ENCODE results near the gene RASA3.

The RASA3 gene

DNA sequence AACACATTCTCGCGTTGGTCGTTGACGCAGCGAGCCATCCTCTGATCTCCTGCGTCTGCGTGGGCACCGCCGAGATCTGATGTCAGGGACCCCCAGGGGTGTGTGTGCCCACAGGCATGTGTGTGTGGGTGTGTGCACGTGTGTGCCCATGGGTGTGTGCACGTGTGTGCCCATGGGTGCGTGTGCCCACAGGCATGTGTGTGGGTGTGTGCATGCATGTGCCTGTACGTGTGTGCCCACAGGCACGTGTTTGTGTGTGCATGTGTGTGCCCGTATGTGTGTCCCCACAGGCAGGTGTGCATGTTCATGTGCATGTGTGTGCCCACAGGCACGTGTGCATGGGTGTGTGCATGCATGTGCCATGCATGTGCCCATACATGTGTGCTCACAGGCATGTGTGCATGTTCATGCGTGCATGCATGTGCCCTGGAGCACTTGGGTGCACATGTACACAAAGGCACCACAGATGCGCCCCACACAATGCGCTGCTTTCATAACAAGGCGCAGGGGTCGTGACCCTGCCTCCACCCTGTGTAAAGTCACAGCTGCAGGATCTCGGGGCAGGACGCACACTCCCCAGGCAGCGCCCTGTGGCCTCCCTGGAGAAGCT, 77.5 kb downstream of the RASA3 start:
- DNase-seq (ENCODE audit: low spot score), result no peak

DNA sequence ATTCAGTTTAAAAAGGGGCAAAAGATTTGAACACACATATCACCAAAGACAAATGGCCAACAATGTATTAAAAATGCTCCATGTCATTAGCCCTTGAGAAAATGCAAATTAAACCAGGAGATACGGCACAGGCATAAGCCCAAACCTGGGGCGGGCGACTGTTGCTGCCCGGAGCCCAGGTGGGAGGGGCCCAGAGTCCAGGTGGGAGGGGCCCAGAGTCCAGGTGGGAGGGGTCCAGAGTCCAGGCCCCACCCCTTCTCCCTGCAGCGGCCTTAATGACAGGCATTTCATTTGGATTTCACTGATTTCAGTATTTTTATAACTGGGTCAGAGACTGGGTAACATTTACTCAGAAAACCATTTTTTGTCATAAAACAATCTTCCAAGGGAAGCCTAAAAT, 78.2 kb downstream of the RASA3 start:
- DNase-seq (ENCODE audit: low spot score), result no peak

DNA sequence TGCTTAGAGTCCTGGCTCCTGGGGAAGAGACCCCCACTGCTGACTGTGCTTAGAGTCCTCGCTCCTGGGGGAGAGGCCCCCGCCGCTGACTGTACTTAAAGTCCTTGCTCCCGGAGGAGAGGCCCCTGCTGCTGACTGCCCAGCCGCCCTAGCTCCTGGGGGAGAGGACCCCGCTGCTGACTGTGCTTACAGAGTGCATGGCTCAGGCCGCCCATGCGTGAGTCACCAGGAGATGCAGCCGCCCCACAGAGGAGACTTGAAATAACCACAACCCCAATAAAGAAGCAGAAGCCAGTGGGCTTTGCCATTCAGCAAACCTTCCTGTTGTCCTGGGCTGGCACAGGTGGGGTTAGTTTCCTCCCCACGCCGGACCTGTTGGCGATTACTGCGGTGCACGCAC, 79.4 kb downstream of the RASA3 start:
- no peak for DNase-seq (ENCODE audit: low spot score)

DNA sequence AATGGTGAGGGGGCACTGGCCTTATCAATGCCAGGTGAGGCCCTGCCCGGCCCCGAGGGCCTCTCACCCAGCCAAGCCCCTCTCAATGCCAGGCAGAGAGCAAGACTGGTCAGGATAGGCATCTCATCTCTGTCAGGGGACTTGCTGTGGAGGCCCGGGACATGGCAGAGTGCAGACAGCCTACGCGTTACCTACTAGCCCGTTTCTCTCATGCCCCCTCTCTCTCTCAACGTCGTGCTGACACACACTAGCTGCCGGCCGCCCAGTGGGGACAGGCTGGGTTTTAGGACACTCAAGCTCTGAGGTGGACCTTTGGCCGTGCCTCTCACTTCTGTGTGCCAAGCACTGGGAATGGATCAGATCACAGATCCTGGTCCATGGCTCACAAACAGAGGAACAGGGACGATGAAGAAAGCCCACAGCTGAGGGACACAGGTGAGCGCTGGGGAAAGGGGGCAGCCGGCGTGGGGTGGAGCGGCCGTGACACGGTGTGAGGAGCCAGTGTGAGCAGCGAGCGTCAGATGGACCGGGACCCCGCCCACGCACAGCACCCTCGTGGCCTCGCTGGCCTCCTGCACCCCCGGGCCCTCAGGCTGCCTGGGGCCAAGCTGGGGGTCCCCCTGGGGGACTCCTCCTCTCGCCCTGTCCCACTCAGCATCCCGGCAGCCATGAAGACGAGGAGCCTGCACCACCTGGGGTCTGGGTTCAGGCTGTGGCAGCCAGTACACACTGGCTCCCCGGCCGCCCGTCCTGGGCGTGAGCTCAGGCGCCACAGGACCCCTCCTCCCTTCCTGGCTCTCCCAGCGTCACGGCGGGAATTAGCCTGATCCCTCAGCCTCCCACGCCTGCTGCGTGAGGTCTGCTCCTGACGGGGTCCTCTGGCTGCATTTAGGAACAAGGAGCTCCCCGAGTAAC, 81.6 kb downstream of the RASA3 start:
- DNase-seq (ENCODE audit: low spot score), result no peak

DNA sequence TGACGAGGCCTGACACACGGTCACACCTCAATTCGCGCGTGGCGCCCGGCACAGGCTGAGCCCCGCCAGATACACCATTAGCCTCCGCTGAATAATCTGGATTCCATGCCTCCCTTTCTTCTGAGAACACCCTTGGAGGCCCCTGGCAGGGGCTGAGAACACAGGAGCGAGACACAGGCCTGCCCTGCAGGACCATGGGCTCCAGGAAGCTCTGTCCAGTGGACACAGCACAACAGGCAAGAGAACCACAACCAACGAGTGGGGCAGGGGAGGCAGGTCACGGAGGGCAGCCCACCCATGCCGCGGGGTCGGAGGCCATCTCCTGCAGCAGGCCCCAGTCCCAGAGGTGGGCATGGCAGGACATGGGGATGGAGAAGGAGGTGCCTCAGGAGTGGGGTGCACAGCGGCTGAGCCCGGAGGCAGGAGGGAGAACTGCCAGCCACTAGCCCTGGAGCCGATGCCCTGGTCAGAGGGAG, 82.8 kb downstream of the RASA3 start:
- no peak for DNase-seq (ENCODE audit: low spot score)

DNA sequence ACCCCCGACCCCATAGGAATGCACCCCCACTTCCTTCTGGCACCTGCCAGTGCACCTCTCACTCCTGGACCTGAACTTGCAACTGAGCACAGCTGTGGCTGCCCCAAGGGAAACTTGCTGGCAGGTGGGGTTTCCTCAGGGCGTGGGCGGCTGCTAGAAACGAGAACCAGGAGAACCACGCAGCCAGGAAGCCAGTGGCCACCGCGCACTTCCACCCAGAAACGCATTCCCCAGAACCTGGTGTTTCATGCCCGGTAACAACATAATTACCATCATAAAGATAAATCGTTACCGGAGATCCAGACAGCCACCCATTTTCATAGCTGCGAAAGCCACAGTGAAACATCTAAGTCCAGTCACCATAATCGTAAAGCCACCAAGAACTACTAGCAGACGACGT, 83.4 kb downstream of the RASA3 start:
- no peak for DNase-seq (ENCODE audit: low spot score)

DNA sequence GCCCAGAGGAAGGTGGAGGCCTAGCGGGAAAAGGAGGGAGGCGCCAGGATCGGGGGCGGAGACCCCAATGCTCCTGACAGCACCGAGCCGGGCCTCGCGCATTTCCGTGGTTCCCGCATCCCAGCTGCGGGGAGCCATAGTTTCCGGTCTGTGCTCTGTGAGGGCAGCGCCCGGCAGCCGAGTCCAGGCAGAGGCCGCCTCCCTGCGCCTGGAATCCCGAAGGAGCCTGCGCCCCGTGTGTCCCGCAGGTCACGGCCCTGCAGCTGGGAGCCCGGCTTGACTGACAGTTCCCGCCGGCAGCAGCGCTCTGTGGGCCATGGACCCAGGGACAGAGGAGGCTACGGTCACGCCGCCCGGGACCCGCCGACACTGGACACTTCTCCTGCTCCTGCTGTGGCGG, 84.0 kb downstream of the RASA3 start:
- DNase-seq (ENCODE audit: low spot score), result no peak

DNA sequence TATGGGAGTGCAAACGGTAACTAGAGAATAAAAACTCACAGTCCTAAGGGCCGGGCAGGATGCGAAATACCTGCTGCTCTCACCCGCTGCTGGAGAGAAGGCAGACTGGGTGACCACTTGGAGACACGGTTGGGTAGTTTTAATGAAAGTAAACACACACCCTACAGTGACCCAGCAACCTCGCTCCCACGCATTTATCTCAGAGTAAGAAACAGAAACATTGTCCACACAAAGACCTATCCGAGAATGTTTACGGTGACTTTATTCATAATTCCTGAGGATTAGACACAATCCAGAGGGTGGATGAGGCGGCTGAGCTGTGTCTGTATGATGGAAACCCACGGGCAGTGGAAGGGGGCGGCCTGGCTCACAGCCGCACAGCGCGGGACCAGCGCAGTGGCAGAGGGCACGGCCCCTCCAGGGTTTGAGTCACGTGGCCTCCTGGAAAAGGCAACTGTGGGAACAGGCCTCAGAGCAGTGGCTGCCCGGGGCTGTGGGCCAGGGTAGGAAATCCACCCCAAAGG, 85.0 kb downstream of the RASA3 start:
- DNase-seq (ENCODE audit: low spot score), result no peak

DNA sequence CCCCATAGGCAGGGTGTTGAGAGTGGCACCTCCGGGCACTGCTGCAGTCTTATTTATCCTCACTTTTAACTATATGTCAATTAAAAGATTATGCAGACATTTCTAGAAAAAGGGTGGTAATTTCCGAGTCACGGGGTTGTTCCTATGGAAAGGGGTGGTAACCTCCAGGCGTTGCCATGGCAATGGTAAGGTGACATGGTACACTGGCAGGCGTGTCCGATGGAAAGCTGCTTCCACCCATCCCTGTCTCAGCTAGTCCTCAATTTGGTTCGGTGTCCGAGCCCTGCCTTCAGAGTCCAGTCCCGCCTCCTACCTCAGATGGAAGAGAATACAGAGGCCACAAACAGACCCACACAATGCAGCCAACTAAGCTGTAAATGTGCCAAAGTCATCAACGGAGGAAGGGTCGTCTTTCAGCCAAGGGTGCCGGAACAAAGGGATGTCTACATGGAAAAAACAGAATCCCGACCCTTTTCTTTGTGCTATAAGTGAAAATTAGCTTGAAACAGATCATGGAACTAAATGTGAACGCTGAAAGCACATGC, 85.9 kb downstream of the RASA3 start:
- DNase-seq (ENCODE audit: low spot score), result no peak

DNA sequence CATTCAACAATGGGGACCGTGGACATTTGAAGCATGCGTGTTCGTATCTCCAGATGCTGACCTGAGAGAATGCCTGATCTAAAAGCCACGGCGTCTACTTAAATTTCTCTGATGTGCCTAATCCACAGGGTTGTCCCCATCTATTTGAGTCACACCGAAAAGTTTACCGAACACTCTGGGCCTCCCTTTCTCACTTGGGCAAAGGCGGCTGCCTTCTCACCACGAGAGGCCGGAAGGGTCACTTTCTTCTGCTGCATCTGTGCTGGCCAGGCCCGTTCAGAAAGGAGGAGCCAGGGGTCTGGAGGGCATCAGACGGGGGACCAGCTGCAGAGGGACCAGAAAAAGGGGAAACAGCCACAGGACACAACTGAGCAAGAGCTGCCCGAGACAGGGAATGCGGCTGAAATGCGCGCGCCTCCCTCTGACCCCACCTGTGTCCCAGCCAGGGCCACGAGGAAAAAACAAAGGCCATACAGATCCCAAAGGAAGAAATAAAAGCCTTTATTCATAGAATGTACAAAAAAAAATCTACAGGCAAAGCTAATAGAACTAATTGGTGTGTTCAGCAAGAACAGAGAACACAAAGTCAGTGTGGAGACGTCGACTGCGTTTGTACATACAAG, 87.2 kb downstream of the RASA3 start:
- DNase-seq (ENCODE audit: low spot score), result peak; percentile 64

DNA sequence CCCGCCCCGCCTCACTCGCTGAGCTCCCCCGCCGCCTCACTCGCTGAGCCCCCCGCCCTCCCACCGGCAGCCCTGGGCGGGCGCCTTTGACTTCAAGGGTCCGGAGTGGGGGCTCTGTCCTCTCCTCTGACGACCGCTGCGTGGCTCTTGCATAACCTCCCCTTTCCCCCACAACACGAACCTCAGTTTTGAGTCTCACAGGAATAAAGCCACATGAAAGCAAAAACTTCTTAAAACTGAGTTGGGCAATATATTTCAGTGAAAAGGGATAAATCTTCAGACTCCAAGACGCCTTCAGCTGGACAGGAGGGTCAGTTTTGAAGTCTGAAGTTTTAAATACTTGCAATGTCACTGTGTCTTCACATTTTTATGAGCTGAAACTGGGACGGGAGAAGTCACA, 87.9 kb downstream of the RASA3 start:
- no peak for DNase-seq (ENCODE audit: low spot score)

DNA sequence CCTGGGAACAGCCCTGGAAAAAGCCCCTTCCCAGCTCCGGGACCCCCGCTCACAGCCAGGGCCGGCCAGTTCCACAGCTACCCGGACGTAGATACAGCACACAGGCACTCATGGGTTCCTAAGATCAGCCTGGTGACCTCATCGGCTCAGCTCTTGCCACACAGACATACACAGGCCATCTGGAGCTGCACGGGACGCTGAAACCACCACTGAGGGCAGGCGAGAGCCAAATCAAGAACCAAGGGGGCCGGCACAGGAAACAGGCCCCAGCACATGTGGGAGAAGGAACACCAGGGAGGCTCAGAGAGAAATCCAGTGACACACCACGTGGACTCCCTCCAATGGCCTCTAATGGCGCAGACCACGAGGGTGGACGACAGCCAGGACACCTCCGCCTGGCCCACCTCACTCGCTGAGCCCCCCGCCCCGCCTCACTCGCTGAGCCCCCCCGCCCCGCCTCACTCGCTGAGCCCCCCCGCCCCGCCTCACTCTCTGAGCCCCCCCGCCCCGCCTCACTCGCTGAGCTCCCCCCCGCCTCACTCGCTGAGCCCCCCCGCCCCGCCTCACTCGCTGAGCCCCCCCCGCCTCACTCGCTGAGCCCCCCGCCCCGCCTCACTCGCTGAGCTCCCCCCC, 88.9 kb downstream of the RASA3 start:
- DNase-seq (ENCODE audit: low spot score), result no peak

DNA sequence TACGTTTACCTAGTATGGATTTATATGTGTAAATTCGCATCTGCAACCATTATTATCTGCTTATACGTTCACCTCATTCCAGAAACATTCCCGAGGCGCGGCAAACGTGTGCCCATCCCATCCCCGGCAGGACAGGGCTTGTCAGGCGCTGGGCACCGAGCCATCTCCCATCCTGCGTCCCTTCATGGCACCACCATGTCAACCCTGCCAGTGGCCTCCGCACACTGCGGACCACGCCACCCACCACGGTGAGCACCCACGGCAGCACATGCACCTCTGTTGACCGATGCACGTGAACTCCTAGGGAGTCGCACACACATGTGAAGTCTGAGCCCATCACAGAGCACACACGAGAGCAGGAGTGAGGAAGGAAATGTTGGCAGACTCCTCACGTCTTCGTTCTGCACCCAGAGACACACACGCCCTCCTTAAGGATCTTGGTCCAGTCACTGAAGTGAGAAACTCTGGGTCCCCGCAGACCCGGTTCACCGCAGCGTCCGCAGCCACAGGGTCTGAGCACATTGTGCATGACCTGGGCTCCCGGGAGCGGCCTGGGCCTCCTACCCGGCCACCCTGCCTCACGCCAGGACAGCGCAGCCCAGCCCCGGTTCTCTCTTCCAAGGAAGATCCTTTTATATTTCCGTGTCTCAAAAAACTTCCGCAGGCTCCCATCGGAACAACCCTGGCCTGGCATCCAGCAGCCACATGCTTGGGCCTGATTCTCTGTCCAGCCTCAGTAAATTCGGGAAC, 90.2 kb downstream of the RASA3 start:
- DNase-seq (ENCODE audit: low spot score), result no peak

DNA sequence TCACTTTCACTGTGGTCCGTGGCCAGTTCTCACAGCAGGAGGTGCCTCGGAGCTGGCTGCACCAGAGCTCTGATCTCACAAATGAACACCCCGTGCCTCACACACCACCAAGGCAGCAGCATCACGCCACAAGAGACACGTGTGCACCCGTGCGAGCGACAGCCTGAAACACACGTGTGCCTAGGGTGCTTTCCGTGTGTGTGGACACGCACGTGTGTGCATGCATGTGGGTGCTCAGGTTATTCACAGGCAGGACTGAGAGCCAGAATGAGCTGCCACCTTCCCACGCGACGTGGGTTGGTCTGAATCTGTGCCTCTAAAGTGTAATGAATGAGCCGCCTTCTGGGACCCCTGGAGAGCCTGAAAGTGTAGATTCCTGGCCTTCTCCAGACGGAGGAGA, 90.9 kb downstream of the RASA3 start:
- no peak for DNase-seq (ENCODE audit: low spot score)

DNA sequence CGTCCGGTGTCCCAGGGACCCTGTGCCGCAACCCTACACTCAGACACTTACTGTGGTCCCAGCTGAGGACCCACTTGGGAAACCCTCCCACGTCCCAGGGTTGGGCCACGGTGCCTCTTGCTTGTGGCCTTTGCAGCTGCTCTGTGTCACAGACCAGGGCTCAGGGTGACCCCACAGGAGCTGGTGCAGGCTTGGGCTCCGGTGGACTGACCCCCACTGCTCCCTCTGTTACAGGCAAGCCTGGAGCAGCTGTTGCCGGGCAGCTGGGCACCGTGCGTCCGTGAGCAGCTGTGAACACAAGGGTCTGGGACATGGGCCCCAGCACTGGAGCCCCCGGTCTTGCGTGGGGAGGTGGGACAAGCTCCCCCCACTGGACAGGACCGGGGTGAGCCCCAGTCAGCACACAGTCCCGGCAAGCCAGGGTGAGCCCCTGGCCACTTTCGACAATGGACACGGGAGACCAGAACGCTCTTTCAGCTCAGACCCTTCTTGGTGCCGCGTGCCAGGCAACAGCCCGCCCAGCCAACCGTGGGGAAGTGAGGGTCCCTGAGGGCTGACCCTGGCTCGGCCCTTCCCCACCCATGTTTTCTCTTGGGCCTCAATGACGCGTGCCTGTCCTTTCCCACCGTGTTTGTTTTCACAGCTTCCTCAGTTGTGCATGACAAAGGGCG, 92.8 kb downstream of the RASA3 start:
- no peak for DNase-seq (ENCODE audit: low spot score)

DNA sequence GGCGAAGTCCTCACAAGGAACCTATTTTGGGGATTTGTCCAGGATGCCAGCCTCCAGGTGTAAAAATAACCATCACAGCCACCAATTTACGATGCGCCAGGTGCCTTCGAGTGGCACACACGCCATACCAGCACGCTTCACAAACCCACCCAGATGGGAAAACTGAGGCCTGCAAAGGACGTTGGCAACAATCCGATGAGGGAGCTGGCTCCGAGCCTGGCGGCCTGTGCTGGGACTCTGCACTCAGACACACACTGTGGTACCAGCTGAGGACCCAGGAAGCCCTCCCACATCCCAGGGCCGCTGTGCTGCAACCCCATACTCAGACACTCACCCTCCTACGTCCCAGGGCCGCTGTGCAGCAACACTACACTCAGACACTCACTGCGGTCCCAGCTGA, 93.5 kb downstream of the RASA3 start:
- DNase-seq (ENCODE audit: low spot score), result no peak

DNA sequence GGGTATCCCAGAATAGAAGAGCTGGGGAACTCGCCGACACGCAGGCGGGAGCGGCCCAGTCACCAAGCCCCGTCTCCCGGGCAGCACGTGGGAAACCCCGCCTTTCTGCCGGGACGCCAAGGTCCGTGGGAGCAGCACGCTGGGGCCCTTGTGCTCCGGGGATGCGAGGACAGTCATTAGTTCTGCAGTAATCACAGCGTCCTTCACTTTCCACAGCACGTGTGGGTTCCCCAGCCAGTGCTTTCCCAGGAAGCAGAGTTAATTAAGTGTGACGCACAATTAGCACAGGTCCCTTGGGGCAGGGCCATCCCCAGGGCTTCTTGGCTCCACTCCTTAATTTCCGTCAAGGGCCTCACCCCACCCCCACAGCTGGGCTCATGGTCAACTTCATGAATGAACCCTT, 94.2 kb downstream of the RASA3 start:
- no peak for DNase-seq (ENCODE audit: low spot score)

DNA sequence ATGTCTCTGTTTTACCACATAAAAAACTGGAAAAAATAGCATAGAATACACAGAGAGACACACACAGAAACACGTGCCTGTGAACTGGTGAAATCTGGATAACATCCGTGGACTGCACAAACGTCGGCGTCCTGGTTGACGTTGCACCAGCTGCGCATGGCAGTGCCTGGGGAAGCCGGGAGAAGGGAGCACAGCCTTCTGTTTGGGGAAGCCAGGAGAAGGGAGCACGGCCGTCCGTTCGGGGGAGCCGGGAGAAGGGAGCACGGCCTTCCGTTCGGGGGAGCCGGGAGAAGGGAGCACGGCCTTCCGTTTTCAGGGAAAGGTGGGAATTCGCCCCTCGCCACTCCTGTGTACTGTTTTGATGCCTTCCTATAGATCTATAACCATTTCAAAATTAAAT, 94.7 kb downstream of the RASA3 start:
- no peak for DNase-seq (ENCODE audit: low spot score)

DNA sequence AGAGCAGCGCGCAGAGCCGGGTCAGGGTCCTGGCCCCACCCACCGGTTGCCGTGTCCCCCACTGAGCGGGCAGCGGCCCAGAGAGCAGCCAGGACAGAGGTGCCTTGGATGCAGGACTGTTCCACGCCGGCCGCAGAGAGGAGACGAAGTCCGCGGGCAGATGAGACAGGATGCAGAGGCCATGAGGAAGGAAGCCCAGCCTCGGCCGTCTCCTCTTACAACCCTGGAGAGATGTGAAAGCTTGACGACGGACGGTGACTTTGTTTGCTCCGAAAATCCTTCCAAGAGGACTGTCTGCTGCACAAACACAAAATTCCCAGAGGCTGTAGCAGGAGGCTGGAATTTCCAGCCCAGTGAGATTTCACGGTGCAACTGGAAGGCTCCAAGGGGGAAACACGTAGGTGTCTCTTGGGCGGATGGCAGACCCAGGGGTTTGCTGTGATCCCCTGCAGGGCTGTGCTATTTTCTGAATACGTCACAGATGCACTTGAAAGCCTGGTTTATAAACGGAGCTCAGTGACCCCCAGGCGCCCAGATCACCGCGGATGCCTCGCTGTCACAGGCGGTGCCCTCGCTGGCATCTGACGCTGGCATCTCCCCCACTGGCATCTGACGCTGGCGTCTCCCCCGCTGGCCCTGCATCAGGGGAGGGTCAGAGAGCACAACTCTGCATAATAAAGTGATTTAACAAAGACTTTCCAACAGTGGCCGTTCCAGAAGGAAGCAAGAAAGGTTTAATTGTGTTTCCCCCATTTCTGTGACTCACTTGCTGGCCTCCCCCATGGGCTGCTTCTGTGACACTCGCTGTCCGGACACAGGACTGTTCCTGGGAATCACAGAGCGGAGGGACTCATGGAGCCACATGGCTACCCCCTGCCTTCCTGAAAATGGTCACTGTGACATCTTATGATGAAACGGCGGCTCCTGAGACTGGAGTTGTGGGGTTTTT, 96.6 kb downstream of the RASA3 start:
- peak; percentile 95 for DNase-seq (ENCODE audit: low spot score)

DNA sequence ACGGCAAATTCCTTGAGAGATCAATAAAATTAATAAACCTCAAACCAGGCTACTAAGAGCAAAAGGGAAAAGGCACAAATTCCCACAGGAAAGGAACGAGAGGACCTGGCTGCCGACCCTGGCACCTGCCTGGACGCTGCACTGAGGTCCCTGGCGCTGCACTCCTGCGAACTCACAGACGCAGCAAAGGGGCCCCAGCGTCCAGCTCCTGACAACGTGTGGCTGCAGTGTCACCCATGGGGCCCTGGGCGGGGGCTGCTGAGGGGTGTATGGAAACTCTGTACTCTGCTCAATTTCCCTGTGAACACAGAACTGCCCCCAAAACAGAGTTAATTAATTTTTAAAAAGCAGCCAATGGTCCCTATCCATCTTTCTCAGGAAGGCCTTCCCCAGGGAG, 97.2 kb downstream of the RASA3 start:
- DNase-seq (ENCODE audit: low spot score), result no peak

Data from globus pallidus (tissue), 1 donor.